Ectodermal cell (in vitro differentiated cells): ENCODE data around the gene FLYWCH1.

Experiments used
- H3K27ac ChIP-seq: 2 replicates; pipeline ENCODE4 v1.7.0; 2013; ENCODE audit warnings: mild to moderate bottlenecking, low read depth, low read length; ENCODE audit not compliant: insufficient read depth, poor library complexity, severe bottlenecking
- H3K27me3 ChIP-seq: 2 replicates; pipeline ENCODE4 v1.7.0; 2013; ENCODE audit warnings: mild to moderate bottlenecking, low read length; ENCODE audit not compliant: insufficient read depth, control insufficient read depth, poor library complexity, severe bottlenecking
- H3K36me3 ChIP-seq: one replicate; pipeline ENCODE4 v1.7.0; 2013; ENCODE audit warnings: low read length; ENCODE audit not compliant: control insufficient read depth, insufficient read depth
- H3K4me1 ChIP-seq: one replicate; pipeline ENCODE4 v1.7.0; 2013; ENCODE audit warnings: low read length; ENCODE audit not compliant: control insufficient read depth, insufficient read depth
- H3K4me3 ChIP-seq: 2 replicates; pipeline ENCODE4 v1.7.0; 2013; ENCODE audit warnings: low read depth, low read length, control low read depth; ENCODE audit not compliant: insufficient read depth
- H3K9me3 ChIP-seq: 2 replicates; pipeline ENCODE4 v1.7.0; 2013; ENCODE audit warnings: mild to moderate bottlenecking, low read length, moderate library complexity; ENCODE audit not compliant: control insufficient read depth
- WGBS, 2 experiments: methylation state at CpG; one replicate each; pipeline ENCODE4 v1.1.7; 2013; ENCODE audit warnings: missing lambda C conversion rate in 2 of 2; 5-methylcytosine and 5-hydroxymethylcytosine counted together

FLYWCH1 gene

DNA sequence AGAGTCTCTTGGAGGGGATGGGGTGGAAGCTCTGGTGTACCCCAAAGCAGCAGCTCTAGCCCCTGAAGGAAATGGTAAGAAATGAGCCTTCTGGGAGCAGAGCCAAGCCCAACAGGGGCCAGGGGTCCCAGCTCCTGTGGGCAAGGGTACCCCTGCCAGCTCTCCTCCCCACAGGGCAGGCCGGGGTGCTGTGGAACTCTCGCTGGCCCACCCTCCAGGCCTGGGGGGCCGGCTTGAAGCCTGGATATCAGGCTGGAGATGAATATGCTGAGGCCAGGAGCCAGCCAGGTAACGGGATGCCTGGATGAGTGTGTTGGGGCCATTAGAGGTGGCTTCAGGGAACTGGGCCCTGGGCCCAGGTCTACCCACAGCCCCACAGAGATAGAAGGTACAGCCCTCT is 88.8 kb downstream of the FLYWCH1 start:
- Histone ChIP-seq H3K27me3 (peaks cover 10% of the 10 kb centered on the region), H3K36me3 (no peaks in the 10 kb centered on the region), H3K27ac (no peak overlapping the region), H3K4me1 (peaks cover 4% of the 10 kb centered on the region), H3K9me3 (no peaks in the 10 kb centered on the region), H3K4me3 (no peak overlapping the region)
- 86 to 94% methylated on average over 4 of the region's 4 CpGs for WGBS, 2 experiments
